Measurements from ENCODE around the gene HDDC2. TPM values are rescaled to one million over a fixed set of nuclear protein-coding genes. Genes with fewer than 3 reads are reported as not detected.

The HDDC2 gene
- total and polyA plus RNA-seq, 2 of the 8 experiments (the other 6 are each of a cell fraction or from before 2014, with no cell fraction given): 89.3 to 129 TPM

DNA sequence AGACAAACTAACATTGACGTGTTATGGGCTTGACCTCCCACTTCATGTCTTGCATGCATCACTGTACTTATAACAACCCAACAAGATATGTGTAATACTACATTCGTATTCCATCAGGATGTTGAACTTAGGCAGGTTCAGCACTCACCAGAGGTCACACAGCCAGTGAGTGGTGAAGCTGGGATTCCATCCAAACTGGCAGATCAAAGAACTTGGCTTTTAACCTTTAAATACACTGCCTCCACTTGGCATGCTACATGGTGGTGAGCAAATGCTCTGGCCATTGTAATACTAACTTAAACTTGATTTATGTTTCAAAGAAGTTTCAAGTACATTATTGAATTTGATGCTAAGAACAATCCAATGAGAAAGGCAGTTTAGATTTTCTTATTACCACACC lies 10.7 kb upstream of the HDDC2 start (continued):
- TF ChIP-seq, protein P1, sequence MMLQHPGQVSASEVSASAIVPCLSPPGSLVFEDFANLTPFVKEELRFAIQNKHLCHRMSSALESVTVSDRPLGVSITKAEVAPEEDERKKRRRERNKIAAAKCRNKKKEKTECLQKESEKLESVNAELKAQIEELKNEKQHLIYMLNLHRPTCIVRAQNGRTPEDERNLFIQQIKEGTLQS (IDR thresholded peaks at IDR 0.05; ENCODE audit: insufficient read depth, low read depth, low read length): no peak
- TF ChIP-seq RBBP5 (IDR thresholded peaks at IDR 0.05; ENCODE audit: borderline replicate concordance, low read depth, low read length) (no peak), TAF7 (optimal IDR thresholded peaks at IDR 0.05; ENCODE audit: borderline replicate concordance, low read depth, low read length) (no peak)

All from H1 (cell line).